HG03039 (cell line): ENCODE results near the gene LRIF1.
"Not testable (repeated sequence)": the region's sequence is repeated elsewhere in the genome, so short reads cannot be mapped to it uniquely, and the experiment has no call there.

Experiments used
- ATAC-seq: cut with Tn5 transposase; IDR thresholded peaks from one replicate; pipeline ENCODE4 v1.9.1; 2021; ENCODE audit warnings: mild to moderate bottlenecking, moderate library complexity; ENCODE audit not compliant: unreplicated experiment

The LRIF1 gene

DNA sequence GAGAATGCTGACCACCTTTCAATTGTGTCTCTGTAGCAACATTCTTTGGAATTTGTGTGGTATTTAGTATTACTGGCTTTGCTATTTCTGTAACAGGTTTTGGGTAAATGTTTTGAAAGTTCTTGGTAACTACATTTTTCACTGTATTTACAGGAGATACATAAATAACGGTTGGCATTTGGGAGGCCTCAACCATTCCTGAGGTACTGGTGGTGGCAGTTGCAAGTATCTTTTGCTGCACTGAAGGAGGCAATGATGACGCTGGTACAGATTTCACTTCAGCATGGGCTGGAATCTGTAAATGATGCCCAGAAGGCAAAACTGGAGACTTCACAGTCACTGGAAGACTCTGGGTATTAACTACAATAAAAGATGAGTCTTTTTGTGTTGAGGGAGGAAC, 11.7 kb downstream of the LRIF1 start:
- ATAC-seq, result no peak

DNA sequence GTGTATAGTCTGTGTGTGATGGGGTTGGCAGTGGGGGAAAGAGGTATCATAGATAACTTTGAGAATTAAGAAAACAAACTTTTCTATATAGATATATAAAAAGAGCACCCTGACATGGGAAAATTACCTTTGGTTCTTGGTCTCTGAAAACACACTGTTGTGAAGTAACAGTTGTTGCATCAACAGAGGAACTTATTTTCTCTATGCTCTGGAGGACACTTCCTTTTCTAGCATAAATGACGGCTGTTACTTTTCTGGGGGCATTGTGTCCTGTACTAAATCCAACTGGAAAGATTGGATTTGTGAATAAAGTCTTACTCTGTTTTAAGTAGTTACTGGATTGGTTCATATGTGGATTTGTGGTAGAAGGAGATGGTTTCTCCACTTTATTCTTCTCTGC, 12.6 kb downstream of the LRIF1 start:
- ATAC-seq, result no peak

GRCh38 chr1:110948038-110948810, 15.5 kb downstream of the LRIF1 start:
- no peak for ATAC-seq

DNA sequence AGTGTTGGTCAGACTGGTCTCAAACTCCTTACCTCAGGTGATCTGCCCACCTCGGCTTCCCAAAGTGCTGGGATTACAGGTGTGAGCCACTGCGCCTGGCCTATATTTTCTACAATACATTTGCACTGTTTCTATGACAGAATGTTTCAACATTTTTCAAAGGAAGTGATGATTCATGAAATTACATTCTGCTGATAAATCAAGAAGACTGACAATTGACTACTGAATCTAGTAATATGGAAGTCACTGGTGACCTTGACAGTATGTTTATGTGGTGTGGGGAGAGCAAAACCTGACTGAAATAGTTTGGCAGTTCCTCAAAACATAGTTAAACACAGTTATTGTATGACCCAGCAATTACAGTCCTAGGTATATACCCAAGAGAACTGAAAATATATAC, 18.1 kb downstream of the LRIF1 start:
- ATAC-seq, result no peak

GRCh38 chr1:110944806-110945205, 18.9 kb downstream of the LRIF1 start:
- ATAC-seq, result no peak

DNA sequence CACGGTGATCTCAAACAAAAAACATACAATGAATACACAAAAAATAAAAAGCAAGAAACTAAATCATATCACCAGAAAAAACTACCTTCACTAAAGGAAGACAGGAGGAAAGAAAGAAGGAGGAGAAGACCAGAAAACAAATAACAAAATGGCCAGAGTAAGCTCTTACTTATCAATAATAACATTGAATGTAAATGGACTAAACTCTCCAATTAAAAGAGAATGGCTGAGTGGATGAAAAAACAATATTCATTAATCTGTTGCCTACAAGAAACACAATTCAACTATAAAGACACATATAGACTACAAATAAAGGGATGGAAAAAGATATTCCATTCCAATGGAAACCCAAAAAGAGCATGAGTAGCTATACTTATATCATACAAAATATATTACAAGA, 27.2 kb downstream of the LRIF1 start:
- no peak for ATAC-seq

GRCh38 chr1:110931097-110931496, 32.6 kb downstream of the LRIF1 start:
- not testable (repeated sequence) for ATAC-seq

- ATAC-seq, result no peak
Measured at GRCh38 chr1:110928904-110929303, 34.8 kb downstream of the LRIF1 start.

DNA sequence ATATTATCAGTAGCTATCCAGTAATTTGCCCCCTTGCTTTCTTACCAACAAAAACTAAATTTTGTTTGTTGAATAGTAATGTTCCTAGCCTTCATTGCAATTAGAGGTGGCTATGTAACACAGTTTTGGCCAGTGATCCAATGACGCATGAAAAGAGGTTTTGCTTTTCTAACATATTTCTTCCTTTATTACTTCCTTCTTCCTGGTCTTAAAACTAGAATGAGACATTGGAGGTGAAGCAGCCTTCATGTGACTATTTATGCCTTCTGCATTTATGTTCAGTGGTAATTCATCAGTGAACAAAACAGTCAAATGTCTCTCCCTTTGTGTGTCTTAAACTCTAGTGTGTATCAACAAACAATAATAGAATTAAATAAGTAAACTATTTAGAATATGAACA, 35.5 kb downstream of the LRIF1 start:
- ATAC-seq, result no peak

GRCh38 chr1:110927484-110928075, 36.1 kb downstream of the LRIF1 start:
- no peak for ATAC-seq

DNA sequence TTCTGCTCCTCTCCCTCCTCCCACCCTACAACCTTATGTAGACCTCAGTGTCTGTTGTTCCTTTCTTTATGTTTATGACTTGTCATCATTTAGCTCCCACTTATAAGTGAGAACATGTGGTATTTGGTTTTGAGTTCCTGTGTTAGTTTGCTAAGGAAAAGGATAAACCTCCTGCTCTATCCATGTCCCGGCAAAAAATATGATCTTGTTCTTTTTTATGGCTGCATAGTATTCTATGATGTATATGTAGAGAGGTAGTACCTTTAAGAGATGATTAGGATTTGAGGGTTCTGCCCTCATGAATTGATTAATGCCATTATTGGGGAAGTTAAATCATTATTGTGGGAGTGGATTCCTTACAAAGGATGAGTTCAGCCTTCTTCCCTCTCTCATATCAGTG, 41.8 kb downstream of the LRIF1 start:
- ATAC-seq, result no peak

GRCh38 chr1:110918016-110918415, 45.7 kb downstream of the LRIF1 start:
- no peak for ATAC-seq

DNA sequence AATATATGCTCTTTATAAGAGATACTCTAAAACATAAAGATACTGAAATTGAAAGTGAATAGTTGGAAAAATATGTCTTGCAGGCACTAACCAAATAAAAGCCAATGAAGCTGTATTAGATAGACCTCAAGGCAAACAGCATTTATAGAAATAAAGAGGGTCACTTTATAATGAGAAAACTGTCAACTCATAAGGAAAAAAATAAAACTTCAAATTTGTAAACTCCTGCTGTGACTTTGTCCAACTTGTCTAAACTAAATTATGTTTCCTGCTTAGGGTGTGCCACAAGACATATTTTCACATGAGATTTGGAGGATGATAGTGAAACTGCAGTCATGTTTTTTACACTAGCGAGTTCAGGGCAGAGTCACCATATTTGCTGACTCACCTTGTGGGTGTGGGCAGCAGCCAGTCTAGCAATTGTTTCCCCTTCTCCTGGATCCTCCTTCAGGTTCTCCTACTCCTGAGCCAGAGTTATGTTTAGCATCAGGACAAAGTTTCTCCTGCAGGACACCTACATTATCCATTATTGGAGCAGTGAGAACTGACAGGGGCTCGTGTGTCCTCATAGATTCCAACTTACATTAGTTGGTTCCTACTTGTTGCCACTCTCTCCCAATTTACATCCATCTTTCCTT, 46.9 kb downstream of the LRIF1 start:
- no peak for ATAC-seq

DNA sequence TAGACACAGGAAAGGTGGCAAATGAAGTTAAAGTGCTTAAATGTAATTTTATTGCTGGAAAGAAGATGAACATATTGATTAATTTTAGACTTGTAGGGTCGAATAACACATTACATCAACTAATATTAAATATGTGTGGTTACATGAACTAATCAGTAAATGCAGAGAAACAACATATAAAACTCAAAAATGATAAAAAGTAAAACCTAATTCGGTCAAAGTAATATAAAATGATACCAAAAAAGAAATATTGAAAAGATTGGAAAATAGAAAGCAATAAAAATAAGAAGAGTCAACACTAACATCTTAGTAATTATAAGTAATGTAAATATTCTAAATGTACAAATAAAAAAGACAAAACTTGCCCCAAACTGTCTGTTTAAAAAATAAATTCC, 47.5 kb downstream of the LRIF1 start:
- no peak for ATAC-seq

DNA sequence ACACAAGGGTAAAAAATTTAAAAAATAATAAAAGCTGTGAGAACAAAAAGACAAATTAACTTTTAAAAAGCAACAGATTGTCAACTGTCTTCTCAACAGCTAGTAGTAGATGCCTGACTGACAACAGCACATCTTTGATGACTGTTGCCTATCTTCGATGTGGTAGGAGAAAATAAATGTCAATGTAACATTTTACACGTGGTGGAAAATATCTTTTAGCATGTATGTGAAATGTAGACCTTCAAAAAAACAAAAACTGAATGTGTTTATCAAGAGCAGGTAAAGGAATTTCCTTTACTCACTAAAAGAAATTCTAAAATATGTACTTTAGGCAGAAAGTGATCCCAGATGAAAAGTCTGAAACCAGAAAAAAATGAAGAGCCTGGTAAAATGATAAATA, 47.9 kb downstream of the LRIF1 start:
- no peak for ATAC-seq

- no peak for ATAC-seq
Measured at GRCh38 chr1:110914676-110915075, 49.0 kb downstream of the LRIF1 start.

DNA sequence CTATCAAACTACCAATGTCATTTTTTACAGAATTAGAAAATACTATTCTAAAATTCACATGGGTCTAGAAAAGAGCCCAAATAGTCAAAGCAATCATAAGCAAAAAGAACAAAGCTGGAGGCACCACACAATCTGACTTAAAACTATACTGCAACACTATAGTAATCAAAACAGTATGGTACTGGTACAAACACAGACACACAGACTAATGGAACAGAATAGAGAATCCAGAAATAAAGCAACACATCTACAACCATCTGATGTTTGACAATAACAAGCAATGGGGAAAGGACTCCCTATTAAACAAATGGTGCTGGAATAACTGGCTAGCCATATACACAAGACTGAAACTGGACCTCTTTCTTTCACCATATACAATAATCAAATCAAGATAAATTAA, 50.9 kb downstream of the LRIF1 start:
- no peak for ATAC-seq

- ATAC-seq, result no peak
Measured at GRCh38 chr1:110903853-110904500, 59.7 kb downstream of the LRIF1 start.

DNA sequence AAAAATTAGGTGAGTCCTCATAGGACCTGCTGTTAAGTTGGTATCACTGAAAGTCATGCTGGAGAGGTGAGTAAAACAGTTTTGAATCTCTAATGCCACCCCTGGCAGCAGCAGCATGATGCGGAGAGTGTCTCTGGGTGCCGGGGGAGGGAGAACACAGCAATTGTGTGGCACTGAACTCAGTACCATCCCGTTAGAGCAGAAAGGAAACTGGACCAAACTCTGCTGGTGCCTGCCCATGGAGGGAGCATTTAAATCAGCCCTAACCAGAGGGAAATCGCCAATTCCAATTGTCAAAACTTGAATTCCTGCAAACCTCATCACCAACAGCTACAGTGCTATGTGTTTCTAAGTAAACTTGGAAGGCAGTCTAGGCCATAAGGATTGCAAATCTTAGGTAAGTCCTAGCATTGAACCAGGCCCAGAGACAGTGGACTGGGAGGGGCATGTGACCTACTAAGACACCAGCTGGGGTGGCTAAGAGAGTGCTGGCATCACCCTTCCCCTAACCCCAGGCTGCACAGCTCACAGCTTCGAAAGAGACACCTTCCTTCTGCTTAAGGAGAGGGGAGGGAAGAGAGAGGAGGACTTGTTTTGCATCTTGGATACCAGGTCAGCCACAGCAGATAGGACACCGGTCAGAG, 60.8 kb downstream of the LRIF1 start:
- ATAC-seq, result no peak

DNA sequence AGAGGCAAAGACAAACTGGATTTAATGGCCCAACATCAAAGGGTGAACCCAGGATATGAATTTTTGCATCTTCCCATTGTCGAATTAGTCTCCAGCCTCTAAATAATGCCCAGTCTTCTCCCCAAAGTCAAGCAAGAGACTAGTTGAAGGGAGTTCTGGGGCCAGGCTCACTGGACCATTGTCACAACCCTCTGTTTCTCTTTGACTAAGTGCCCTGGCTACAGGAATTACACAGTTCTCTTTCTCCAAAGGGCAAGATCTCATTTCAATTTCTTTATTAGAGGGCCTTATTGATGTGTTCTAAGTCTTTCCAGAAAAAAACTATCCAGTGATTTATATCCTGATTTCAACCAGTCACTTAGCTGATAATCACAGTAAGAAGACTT, 64.3 kb downstream of the LRIF1 start:
- no peak for ATAC-seq

DNA sequence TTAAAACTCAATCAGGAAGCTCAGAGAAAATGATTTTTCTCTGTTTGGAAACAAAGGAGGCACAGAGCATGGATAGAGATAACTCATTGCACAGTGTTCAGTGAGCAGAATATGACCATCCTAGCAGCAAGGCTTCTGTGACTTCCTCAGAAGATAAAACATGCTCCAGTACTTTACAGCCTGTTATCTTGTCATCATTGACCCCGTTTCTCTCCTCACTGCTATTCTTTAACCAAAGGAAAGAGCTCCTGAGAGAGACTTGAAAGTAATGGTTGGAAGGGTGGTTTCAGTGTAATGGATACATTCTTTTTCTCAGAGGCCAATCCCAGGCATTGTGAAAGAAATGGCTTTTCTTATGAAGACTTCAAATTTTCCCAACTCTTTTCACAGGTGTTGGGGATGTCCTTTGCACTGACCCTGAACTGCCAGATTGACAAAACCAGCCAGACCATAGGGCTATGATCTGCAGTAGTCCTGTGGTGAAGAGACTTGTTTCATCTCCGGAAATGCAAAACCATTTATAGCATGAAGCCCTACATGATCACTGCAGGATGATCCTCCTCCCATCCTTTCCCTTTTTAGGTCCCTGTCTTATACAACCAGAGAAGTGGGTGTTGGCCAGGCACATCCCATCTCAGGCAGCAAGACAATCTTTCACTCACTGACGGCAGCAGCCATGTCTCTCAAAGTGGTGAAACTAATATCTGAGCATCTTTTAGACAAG, 64.8 kb downstream of the LRIF1 start:
- ATAC-seq, result no peak
